Memory B cell (primary cell): Measurements from ENCODE around the gene DOK7.

Experiments used
- ATAC-seq: fragments of 150-1000 bp; cut with Tn5 transposase; 2 replicates; pipeline ENCODE4 v1.10.0; 2021; ENCODE audit warnings: low read depth, mild to moderate bottlenecking, moderate library complexity
- DNase-seq, 2 donors: peaks; one replicate each; pipeline ENCODE4 v3.0.0; 2022; ENCODE audit warnings: low spot score in 2 of 2
- H3K27ac Mint-ChIP-seq: one replicate; pipeline ENCODE4 v1.8.0; 2022; ENCODE audit warnings: mild to moderate bottlenecking, moderate library complexity, mixed read lengths
- H3K27me3 Mint-ChIP-seq: one replicate; pipeline ENCODE4 v1.8.0; 2022; ENCODE audit warnings: mixed read lengths
- H3K36me3 Mint-ChIP-seq: one replicate; pipeline ENCODE4 v1.8.0; 2022; ENCODE audit warnings: mild to moderate bottlenecking, mixed read lengths
- H3K4me1 Mint-ChIP-seq: one replicate; pipeline ENCODE4 v1.8.0; 2022; ENCODE audit warnings: mixed read lengths
- H3K4me3 Mint-ChIP-seq: one replicate; pipeline ENCODE4 v1.8.0; 2022; ENCODE audit warnings: mild to moderate bottlenecking, moderate library complexity, mixed read lengths
- H3K9me3 Mint-ChIP-seq: one replicate; pipeline ENCODE4 v1.8.0; 2022; ENCODE audit warnings: mixed read lengths

The DOK7 gene

DNA sequence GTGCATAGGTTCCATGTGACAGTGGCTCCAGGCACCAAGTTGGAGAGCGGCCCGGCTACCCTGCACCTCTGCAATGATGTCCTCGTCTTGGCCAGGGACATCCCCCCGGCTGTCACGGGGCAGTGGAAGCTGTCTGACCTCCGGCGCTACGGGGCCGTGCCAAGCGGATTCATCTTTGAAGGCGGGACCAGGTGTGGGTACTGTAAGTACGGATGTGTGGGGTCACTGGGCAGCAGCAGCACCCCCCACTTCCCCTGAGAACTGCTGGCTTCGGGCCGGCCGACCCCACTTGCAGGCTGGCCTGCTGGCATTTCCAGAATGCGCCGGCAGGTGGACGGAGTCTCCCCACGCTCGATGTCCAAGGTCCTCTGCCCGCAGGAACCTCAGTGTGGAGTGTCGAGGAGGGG lies 13.2 kb downstream of the DOK7 start:
- Mint-ChIP-seq H3K27ac (no peak overlapping the region), H3K4me3 (no peak overlapping the region), H3K36me3 (no peaks in the 10 kb centered on the region)

DNA sequence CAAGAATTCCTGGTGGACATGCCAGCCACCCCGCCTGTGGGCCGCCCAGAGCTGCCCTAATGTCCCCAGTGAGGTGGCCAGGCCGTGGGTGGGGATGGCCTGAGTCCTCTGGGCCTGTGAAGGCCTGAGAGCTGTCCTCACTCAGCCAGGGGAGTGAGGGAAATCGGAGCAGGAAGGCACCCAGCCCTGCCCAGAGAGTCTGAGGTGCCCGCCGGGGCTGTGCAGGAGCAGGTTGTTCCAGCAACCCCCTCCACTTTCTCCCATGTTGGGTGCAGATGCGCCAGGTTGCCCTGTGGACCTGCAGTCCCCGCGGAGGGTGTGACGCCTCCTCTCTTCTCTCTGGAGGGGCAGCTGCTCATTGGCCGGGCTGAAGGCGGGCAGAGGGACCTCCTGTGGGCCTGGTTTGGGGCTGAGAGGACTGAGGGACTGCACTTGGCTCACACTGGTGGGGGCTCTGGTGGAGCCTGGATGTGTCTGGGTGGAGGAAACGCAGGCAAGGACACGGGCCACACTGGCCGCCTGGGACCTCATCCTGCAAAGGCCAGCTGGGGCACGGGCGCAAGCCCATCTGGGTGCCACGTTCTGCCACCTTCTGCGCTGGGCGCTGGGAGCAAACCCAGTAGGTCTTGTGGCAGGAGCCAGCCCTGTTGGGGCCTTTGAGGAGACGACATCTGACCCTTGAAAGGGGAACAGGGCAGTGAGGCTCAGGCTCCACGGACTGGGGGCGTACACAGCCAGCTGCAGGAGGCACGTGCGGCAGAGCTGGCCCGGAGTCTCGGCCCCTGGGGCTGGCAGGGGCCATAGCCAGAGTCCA lies 14.0 kb downstream of the DOK7 start:
- ATAC-seq = no peak
- Mint-ChIP-seq H3K4me1 (peaks cover 14% of the 10 kb centered on the region), H3K27me3 (peaks cover 2% of the 10 kb centered on the region), H3K36me3 (no peaks in the 10 kb centered on the region), H3K4me3 (no peak overlapping the region), H3K9me3 (no peaks in the 10 kb centered on the region), H3K27ac (no peak overlapping the region)
- DNase-seq = peak in 1 of 2 donors; percentile 9

More for the DNA sequence above, 13.2 kb downstream of the DOK7 start:
- ATAC-seq (no peak), DNase-seq (peak in 1 of 2 donors; percentile 8)
- no peaks in the 10 kb centered on the region for H3K9me3 Mint-ChIP-seq
- H3K27me3 Mint-ChIP-seq = peaks cover 2% of the 10 kb centered on the region
- peaks cover 11% of the 10 kb centered on the region for H3K4me1 Mint-ChIP-seq

DNA sequence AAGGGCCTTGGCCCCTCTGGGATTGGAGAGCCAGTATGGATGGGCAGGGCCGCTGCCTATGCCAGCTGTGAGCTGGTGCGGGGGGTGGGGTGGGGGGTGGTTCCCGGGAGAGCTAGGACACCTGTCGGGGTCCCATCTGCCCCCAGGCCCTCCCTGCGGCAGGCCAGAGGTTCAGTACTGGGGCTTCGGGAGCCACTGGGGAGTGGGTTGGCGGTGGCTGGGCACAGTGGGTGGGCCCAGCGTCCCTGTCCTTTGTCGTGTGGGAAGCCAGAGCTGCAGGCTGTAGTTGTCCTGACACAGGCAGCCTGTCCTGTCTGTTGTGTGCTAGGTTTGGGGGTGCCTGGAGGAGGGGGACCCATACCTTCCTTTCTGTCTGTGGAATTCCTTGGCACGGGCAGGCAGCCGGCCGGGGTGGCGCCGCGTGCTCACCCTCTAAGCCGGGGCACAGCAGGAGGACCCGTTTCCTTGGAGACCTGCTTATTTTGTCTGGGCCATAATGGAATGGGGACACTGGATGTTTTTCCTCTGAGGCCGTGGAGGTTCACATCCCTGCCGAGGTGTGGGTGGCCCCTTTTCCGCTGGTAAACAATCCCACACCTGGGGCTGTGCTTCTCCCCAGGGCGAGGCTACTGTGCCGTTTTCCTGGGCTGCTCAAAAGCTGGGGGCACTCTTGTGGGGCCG lies 14.8 kb downstream of the DOK7 start:
- Mint-ChIP-seq H3K36me3 (no peaks in the 10 kb centered on the region), H3K9me3 (no peaks in the 10 kb centered on the region), H3K4me1 (peaks cover 14% of the 10 kb centered on the region), H3K27me3 (no peaks in the 10 kb centered on the region), H3K27ac (no peak overlapping the region), H3K4me3 (no peak overlapping the region)
- DNase-seq = no peak
- no peak for ATAC-seq

GRCh38 chr4:3478446-3479357 lies 15.6 kb downstream of the DOK7 start:
- no peaks in the 10 kb centered on the region for H3K27me3 Mint-ChIP-seq
- no peaks in the 10 kb centered on the region for H3K9me3 Mint-ChIP-seq
- no peak for DNase-seq
- H3K36me3 Mint-ChIP-seq = no peaks in the 10 kb centered on the region
- H3K27ac Mint-ChIP-seq = no peak overlapping the region
- no peak for ATAC-seq
- peaks cover 17% of the 10 kb centered on the region for H3K4me1 Mint-ChIP-seq
- H3K4me3 Mint-ChIP-seq = no peak overlapping the region

DNA sequence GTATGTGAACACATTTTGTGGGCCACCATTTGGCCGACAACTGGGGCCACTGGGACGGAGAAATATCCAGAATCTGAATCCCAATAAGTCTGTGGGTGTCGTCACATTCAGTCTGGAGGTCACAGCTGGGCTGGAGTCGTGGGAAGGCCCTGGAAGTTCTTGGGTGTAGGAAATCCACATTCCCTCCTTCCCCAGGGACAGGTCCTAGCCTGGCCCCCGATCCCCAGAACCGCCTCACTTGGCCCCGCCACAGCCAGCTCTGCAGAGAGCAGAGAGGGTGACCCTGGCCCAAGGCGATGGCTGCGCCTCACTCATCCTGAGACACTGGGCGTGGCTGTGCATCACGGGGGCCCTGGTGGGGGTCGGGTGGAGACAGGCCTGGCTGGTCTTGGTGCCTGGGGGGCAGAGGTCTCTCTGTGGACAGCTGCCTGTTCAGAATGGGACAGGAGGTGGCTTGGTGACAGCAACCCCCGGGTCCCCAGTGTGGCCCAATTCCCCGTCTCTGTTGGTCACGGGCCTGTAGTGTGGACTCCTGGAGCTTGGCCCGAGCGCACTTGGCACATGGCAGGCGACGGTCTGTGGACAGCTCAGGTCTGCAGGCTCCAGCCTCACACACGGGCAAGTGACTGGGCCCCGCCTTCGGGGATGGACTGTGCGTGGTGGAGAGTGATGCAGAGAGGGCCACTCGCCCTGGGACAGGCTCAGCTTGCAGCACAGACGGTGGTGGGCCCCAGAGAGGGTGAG lies 16.4 kb downstream of the DOK7 start:
- Mint-ChIP-seq H3K27me3 (no peaks in the 10 kb centered on the region), H3K4me1 (peaks cover 22% of the 10 kb centered on the region), H3K9me3 (no peaks in the 10 kb centered on the region), H3K36me3 (no peaks in the 10 kb centered on the region), H3K27ac (no peak overlapping the region), H3K4me3 (no peak overlapping the region)
- no peak for ATAC-seq
- no peak for DNase-seq

DNA sequence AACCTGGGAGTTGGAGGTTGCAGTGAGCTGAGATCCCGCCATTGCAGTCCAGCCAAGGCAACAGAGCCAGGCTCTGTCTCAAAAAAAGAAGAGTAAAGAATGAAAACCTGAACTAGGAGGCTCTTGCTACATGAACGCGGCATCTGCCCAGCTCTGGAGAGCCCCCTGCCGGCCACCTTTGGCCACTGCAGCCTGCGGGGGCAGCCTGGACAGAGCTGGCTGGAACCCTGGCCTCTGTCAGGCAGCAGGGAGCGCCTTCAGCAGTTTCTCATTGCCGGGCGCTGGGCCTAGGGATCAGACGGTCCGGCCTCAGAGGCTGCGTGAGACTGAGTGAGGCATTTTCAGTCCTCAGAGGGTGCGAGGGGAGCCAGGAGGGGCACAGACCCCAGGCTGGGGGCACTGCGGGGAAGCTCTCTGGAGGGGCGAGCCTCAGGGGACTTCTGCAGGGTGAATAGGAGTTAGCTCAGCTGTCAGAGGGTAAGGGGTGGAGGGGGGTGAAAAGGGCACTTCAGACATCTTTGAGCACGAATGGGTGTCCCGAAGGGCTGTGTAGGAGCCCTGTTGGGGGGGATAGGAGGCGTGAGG lies 17.5 kb downstream of the DOK7 start:
- H3K27ac Mint-ChIP-seq = peak overlapping the region; percentile 58
- H3K4me1 Mint-ChIP-seq = peaks cover 27% of the 10 kb centered on the region
- no peak overlapping the region for H3K4me3 Mint-ChIP-seq
- ATAC-seq (no peak), DNase-seq (peak; percentile 87 to 95)
- no peaks in the 10 kb centered on the region for H3K27me3 Mint-ChIP-seq
- H3K9me3 Mint-ChIP-seq = no peaks in the 10 kb centered on the region
- no peaks in the 10 kb centered on the region for H3K36me3 Mint-ChIP-seq

- ATAC-seq (no peak), DNase-seq (no peak)
- peak overlapping the region; percentile 58 for H3K27ac Mint-ChIP-seq
- H3K4me3 Mint-ChIP-seq = no peak overlapping the region
- no peaks in the 10 kb centered on the region for H3K36me3 Mint-ChIP-seq
- H3K9me3 Mint-ChIP-seq = no peaks in the 10 kb centered on the region
- H3K4me1 Mint-ChIP-seq = peaks cover 28% of the 10 kb centered on the region
- H3K27me3 Mint-ChIP-seq = no peaks in the 10 kb centered on the region
Measured at GRCh38 chr4:3481113-3481531, 18.0 kb downstream of the DOK7 start.

- H3K4me3 Mint-ChIP-seq = no peak overlapping the region
- no peak for ATAC-seq
- DNase-seq = no peak
Measured at GRCh38 chr4:3481783-3482393, 18.8 kb downstream of the DOK7 start.

DNA sequence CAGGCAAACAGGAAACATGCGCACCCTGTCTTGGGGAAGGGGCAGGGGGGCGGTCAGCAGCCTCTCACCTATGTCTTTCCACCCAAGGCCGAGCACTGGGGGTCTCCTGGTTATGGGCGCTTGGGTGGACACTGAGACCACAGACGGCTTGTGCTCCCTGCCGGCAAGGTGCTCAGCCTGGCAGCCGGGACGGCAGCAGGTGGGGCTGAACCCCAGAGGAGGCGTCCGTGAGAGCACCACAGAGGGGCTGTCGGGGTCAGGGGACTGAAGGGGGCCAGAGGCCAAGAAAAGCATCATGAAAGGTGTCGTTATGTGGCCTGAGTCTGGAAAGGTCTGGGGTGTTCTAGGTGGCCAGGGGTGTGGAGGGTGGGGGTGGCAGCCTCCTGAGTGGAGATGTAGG lies 19.6 kb downstream of the DOK7 start:
- Mint-ChIP-seq H3K27me3 (no peaks in the 10 kb centered on the region), H3K4me3 (peak overlapping the region; percentile 57), H3K27ac (peak overlapping the region; percentile 17), H3K36me3 (no peaks in the 10 kb centered on the region), H3K9me3 (no peaks in the 10 kb centered on the region), H3K4me1 (peaks cover 36% of the 10 kb centered on the region)
- no peak for DNase-seq
- no peak for ATAC-seq

More at GRCh38 chr4:3481783-3482393, 18.8 kb downstream of the DOK7 start:
- Mint-ChIP-seq H3K4me1 (peaks cover 34% of the 10 kb centered on the region), H3K9me3 (no peaks in the 10 kb centered on the region), H3K27ac (peak overlapping the region; percentile 29), H3K27me3 (no peaks in the 10 kb centered on the region), H3K36me3 (no peaks in the 10 kb centered on the region)

- Mint-ChIP-seq H3K9me3 (no peaks in the 10 kb centered on the region), H3K4me3 (peak overlapping the region; percentile 79), H3K27me3 (no peaks in the 10 kb centered on the region), H3K36me3 (no peaks in the 10 kb centered on the region), H3K27ac (peak overlapping the region; percentile 93), H3K4me1 (peaks cover 39% of the 10 kb centered on the region)
- DNase-seq (no peak), ATAC-seq (no peak)
Measured at GRCh38 chr4:3483471-3483921, 20.4 kb downstream of the DOK7 start.

DNA sequence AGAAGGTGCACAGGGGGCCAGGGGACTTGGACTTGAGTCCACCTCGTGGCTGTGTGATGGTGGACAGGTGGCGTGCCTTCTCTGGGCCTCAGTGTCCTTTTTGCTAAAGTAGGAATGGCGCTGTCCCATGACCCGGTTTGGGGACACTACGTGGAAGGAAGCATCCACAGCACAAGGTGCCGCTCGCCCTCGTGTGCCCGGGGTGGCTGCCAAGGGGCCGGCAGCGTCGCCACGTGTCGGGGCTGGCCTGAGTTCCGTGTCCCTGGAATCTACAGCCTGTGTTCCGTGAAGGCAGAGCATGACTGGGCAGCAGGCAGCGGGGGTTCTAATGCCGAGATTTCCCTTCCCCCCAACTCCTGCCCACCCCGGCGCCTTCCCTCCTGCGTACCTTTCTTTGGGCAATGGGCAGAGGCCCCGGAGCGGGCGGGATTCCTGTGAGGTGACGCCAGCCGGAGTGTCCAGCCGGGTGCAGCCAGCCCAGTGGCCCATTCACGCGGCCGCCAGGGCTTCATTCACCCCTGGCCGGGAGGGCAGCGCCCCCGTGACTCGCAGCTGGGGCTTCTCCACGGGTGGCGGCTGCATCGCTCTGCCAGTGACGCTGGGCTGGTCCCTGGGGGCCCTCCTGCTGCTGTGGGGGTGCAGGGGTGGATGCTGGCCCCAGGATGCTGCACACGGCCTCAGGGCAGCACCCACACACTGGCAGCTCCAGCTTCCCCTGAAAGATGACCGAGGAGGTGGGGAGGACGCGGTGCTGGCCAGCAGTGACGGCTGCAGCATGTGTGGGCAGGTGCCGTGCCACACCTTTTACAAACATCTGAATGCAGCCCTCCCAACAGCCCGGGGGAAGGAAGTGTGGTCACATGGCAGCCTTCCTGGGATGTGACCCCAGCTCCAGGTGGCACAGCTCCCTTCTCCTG lies 21.2 kb downstream of the DOK7 start:
- H3K36me3 Mint-ChIP-seq = peaks cover 2% of the 10 kb centered on the region
- DNase-seq (peak; percentile 83 to 88), ATAC-seq (peak; percentile 78)
- peak overlapping the region; percentile 79 for H3K4me3 Mint-ChIP-seq
- peak overlapping the region; percentile 93 for H3K27ac Mint-ChIP-seq
- no peaks in the 10 kb centered on the region for H3K27me3 Mint-ChIP-seq
- H3K4me1 Mint-ChIP-seq = peaks cover 47% of the 10 kb centered on the region
- H3K9me3 Mint-ChIP-seq = no peaks in the 10 kb centered on the region
